Stimulated activated CD4-positive, alpha-beta T cell treated with anti-CD3 and anti-CD28 coated beads, TNF-alpha, amount 100 ng/mL, for 24 hours (primary cell): ENCODE results near the gene NUDT2.
"Not testable (repeated sequence)": the region's sequence is repeated elsewhere in the genome, so short reads cannot be mapped to it uniquely, and the experiment has no call there.

Experiments
- DNase-seq, 3 experiments: peaks; one replicate each; pipeline ENCODE4 v3.0.0-alpha.2; 2020; ENCODE audit warnings: low read depth in 3 of 3

Gene NUDT2

GRCh38 chr9:34328987-34329832, at the start of gene NUDT2, which contains the start of gene KIF24:
Gene NUDT2, plus strand, starts transcription at chr9:34329569. Its CDS starts 9,471 bp downstream, at chr9:34339040.
Gene KIF24, minus strand, starts transcription at chr9:34329268. Its CDS starts 17,922 bp downstream, at chr9:34311346.
- peak; percentile 90 to 94 (median 94) for DNase-seq

DNA sequence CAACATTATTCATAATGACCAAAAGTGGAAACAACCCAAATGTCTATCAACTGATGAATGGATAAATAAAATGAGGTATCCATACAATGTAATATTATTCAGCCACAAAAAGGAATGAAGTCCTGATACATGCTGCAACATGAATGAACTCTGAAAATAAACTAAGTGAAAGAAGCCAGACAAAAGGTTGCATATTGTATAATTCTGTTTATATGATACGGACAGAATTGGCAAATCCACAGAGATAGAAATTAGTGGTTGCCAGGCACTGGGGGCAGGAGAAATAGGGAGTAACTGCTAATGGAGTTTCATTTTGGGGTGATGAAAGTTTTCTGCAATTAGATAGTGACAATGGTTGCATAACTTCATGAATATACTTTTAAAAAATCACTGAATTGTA, 47.3 kb upstream of the NUDT2 start:
- DNase-seq: no peak

- DNase-seq: no peak
Measured at GRCh38 chr9:34289159-34289558, 40.2 kb upstream of the NUDT2 start.

- DNase-seq: no peak
Measured at GRCh38 chr9:34291023-34291422, 38.3 kb upstream of the NUDT2 start.

- DNase-seq: no peak
Measured at GRCh38 chr9:34291423-34291822, 37.9 kb upstream of the NUDT2 start.

DNA sequence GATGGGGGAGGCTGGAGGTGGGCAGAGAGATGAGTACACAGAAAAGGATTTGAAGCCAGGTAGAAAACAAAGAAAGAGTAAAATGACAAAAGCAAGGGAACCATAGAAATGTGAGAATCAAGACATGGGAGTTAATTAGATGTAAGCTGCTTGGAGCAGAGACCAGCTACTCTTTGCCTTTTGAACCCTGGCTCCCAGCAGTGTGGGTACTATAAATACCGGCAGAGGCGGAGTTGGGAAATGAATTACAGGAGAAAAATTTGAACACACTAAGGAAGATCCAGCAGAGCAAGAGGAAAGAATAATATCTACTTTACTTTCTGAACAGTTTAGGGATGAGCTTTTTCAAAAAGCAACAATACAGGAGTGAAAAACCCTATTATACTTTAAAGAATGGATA, 36.8 kb upstream of the NUDT2 start:
- DNase-seq: no peak

- DNase-seq: not testable (repeated sequence)
Measured at GRCh38 chr9:34301064-34301463, 28.3 kb upstream of the NUDT2 start.

- DNase-seq: not testable (repeated sequence)
Measured at GRCh38 chr9:34308316-34308715, 21.1 kb upstream of the NUDT2 start.

DNA sequence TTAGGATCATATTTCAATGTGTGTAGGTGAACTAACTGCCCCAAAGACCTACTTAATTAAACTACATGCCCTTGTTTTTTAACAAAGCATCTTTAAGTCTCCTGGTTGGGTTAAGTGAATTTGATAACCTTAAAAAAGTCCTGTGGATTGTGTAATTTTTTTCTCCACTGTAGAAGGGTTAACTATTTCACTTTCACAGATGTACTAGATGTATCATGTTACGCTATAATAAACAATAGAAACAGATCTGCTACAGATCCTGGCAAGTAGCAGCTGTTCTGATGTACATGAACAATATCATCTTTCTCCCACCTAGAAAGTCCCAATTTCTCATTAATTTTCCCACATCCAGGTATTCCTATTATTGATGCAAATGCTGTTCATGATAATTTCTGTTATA, 19.2 kb upstream of the NUDT2 start:
- DNase-seq: no peak

DNA sequence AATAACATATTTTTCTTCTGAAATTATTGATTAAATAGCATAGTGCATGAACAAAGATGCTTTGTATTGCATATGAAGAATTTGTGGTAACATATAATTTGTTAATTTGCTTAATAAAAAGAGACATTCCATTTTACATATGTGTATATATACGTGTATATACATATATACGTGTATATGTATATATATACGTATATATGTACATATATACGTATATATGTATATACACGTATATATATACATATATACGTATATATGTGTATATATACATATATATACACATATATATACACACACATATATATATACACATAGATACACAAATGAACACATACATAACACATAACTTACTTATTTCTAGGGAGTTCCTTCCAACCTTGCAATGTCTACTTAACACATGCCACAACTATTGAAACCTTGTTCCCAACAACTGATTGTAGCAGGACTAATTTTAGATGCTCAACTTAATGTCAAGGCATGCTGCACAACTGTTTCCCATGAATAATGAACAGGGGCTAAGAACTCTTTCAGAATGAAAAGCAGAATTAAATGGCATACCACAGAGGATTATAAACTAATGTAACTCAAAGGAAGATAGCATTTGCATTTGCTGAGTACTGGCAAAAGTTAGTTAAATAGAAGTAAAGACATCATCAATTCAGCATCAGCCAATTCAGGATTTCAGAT, 17.7 kb upstream of the NUDT2 start:
- DNase-seq: no peak

- DNase-seq: no peak
Measured at GRCh38 chr9:34317436-34317835, 11.9 kb upstream of the NUDT2 start.

- DNase-seq: no peak
Measured at GRCh38 chr9:34318163-34318790, 11.1 kb upstream of the NUDT2 start.

DNA sequence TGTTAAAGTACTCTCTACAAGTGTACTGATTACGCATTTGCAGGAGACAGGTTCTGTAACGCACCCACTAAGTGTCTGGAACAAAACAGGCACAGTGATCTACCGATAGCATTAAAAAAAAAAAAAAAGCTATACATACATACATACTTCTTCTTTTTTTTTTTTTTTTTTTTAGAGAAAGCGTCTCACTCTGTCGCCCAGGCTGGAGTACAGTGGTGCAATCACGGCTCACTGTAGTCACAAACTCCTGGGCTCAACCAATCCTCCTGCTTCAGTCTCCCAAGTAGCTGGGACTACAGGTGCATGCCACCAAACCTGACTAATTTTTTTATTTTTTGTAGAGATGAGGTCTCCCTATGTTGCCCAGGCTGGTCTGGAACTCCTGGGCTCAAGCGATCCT, 7.9 kb upstream of the NUDT2 start:
- no peak for DNase-seq

DNA sequence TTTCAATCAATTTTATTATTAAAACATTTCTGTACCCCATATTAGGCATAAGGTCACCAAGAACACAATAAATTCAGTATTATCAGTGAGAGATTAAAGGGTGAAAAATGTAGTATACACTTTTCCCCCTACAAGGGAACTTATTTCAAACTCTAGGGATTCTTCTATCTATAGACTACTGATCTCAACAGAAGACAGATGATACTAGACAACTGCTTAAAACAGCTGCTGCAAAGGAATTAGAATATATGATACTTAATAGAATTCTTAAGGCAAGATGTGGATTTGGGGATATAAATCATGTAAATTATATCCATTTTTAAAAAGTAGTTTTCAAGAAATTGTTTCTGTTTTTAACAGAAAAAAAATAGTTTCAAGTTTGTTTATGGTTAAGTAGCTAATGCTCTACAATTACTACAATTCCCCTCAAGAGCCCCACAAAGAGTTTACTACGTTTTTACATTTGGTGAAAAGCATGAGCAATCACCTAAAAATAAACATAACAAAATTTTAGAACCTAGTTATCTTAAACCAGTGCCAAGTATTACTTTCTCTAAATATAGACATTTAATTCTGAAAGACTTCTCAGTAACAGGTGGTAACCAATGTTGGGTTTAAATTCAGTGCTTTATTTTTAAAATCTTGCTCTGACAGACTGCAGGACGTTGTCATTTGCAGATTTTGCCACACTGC, 6.3 kb upstream of the NUDT2 start:
- DNase-seq: no peak

DNA sequence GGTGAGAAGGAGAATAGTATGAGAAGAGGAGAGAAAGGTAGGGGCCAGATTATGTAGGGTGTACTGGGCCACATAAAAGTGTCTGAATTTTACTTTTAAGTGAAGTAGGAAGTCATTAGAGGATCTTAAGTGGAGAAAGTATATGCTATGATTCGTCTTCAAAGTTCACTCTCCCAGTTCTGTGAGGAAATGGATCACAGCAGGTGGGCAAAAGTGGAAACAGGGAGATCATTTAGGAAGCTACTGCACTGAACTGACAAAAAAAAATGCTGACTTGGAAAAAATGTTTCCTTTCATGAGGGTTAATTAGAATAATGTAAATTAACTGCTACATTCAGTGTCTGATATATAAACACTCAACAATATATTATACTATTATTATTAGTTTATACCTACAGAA, 2.7 kb upstream of the NUDT2 start:
- no peak for DNase-seq

DNA sequence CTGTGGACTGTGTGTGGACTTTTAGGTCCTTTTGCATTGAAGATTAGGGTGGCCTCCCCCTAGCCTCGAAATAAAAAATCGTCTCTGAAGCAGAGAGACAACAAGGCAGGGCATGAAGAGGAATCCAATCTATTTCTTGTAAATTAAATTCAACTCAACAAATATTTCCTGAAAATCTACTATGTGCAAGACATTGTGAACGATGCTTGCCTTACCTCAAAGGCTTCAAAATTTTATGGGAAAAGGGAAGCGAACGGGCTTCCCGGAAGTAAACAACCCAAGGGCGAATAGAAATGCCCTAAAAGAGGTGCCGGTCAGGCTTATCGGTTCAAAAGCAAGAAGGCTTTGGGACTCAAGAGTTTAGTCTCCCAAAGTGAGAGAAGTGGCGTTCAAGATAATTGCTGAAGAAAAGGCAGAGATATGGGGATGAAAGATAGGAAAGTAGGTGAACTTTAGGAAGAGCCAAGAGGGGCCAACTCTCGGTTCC, 826 bp upstream of the NUDT2 start:
- DNase-seq: no peak

- no peak for DNase-seq
Measured at GRCh38 chr9:34331196-34331595, 1.8 kb downstream of the NUDT2 start.

GRCh38 chr9:34332076-34332964, 3.0 kb downstream of the NUDT2 start:
- no peak for DNase-seq

- DNase-seq: no peak
Measured at GRCh38 chr9:34333836-34334235, 4.5 kb downstream of the NUDT2 start.

GRCh38 chr9:34334337-34334824, 5.0 kb downstream of the NUDT2 start:
- DNase-seq: no peak

GRCh38 chr9:34334916-34335315, 5.5 kb downstream of the NUDT2 start:
- DNase-seq: no peak
